ENCODE results near the gene TOP3A.

The TOP3A gene

GRCh38 chr17:18253947-18254821, 60.6 kb downstream of the TOP3A start:
- no peak for DNase-seq (ENCODE audit: low read depth)
- no peak for TF ChIP-seq CTCF (IDR thresholded peaks at IDR 0.05; ENCODE audit: control insufficient read depth, extremely low read depth, insufficient read depth)
- H3K4me3 ChIP-seq (ENCODE audit: low read depth, low read length): no peak overlapping the region

GRCh38 chr17:18253187-18253884, 61.5 kb downstream of the TOP3A start:
- TF ChIP-seq CTCF (IDR thresholded peaks at IDR 0.05; ENCODE audit: control insufficient read depth, extremely low read depth, insufficient read depth): no peak

GRCh38 chr17:18252160-18252559, 62.6 kb downstream of the TOP3A start:
- DNase-seq (ENCODE audit: low read depth): no peak
- no peak for TF ChIP-seq CTCF (IDR thresholded peaks at IDR 0.05; ENCODE audit: control insufficient read depth, extremely low read depth, insufficient read depth)

More at GRCh38 chr17:18253187-18253884, 61.5 kb downstream of the TOP3A start:
- H3K4me3 ChIP-seq (ENCODE audit: low read depth, low read length): no peak overlapping the region
- no peak for DNase-seq (ENCODE audit: low read depth)

GRCh38 chr17:18251204-18251603, 63.6 kb downstream of the TOP3A start:
- TF ChIP-seq CTCF (IDR thresholded peaks at IDR 0.05; ENCODE audit: control insufficient read depth, extremely low read depth, insufficient read depth): no peak
- DNase-seq (ENCODE audit: low read depth): no peak
- no peak overlapping the region for H3K4me3 ChIP-seq (ENCODE audit: low read depth, low read length)

More at GRCh38 chr17:18252160-18252559, 62.6 kb downstream of the TOP3A start:
- H3K4me3 ChIP-seq (ENCODE audit: low read depth, low read length): no peak overlapping the region

- TF ChIP-seq CTCF (IDR thresholded peaks at IDR 0.05; ENCODE audit: control insufficient read depth, extremely low read depth, insufficient read depth): no peak
- H3K4me3 ChIP-seq (ENCODE audit: low read depth, low read length): no peak overlapping the region
- no peak for DNase-seq (ENCODE audit: low read depth)
Observed at GRCh38 chr17:18250708-18251107, 64.1 kb downstream of the TOP3A start.

GRCh38 chr17:18250259-18250658, 64.5 kb downstream of the TOP3A start:
- peak; percentile 76 for DNase-seq (ENCODE audit: low read depth)
- no peak for TF ChIP-seq CTCF (IDR thresholded peaks at IDR 0.05; ENCODE audit: control insufficient read depth, extremely low read depth, insufficient read depth)
- H3K4me3 ChIP-seq (ENCODE audit: low read depth, low read length): no peak overlapping the region

Measured in LNCaP clone FGC (cell line).